Right hindlimb (tissue), 1 donor: ENCODE measurements around the gene MXD1.

Experiments used
- DNase-seq: peaks from one replicate; pipeline ENCODE4 v3.0.0-alpha.2; 2018

The MXD1 gene

DNA sequence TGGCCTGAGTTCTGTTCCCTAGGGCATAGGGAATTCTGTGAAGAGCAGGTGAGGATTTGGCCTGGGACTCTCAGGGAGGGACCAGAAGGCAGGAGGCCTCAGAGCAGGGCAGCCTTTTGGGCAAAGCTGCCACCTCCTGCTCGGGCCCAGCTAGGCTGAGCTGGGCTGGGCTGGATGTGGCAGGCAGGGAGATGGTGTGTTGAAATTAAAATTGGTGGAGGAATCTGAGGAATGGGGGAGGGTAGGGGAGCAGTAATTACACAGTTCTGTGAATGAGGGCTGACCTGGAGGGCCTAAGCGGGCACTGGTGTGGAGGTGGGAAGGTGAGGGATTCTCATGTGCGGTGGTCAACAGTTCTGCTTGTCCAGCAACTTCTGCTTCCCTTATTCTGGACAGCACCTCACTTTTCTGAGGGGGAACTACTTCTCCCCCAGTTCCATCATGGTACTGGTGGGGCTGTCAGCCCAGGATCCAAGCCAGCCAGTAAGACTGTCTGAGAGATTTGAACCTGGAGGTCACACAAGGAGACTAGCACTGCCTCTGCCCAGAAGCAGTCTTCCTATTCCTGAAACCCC is 68.6 kb downstream of the MXD1 start:
- DNase-seq: no peak

DNA sequence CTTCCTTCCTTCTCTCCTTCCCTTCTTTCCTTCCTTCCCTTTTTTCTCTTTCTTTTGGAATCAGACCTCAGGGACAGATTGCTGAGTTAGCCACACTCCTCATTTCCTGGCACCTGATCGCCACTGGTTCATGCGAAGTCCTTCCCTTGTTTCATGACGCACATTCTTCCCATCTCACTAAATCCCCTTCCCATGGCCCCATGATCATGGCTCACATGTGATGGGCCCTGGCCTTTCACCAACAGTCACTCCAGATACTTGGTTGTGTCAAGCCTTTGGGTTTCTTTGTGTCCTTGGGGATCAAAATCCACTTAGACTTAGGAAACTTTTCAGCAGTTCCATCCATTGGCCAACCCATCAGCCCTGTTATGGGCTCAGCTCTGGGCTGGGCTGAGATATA is 70.3 kb downstream of the MXD1 start:
- DNase-seq: no peak

DNA sequence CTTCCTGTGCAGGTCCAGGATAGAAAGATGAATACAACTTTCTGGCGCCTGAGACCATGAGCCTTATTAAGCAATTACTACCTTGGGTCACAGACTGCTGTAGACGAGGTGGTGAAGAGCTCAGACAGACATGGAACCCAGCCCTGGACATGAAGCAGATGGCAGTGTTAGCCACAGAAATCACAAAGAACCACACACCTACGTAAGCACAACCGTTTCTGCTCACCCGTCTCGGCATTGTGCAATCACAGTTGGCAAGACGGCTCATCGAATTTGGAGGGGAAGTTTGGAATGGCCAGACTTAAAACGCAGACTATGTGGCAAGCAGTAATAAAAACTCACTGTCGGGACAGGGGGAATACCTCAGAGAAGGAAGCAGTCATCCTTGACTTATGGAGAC is 70.8 kb downstream of the MXD1 start:
- DNase-seq: no peak

DNA sequence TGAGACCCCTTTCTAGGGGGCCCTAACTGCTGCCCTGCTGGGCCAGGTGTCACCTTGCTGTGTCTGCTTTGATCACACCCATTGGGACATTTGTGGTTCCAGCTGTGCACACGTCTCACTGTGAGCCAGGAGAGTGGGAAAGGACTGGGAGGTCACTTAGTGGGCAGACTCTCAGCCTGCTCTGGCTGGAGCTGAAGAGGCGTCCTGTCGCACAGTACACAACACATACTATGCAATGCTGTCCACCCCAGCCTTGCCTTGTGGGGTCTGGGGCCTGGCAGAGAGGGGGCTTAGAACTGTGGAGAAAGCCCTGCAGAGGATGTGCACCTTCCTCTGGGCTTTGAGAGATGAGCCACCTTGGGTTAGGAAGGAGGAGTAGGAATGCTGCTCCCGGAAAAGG is 71.8 kb downstream of the MXD1 start:
- DNase-seq: no peak

DNA sequence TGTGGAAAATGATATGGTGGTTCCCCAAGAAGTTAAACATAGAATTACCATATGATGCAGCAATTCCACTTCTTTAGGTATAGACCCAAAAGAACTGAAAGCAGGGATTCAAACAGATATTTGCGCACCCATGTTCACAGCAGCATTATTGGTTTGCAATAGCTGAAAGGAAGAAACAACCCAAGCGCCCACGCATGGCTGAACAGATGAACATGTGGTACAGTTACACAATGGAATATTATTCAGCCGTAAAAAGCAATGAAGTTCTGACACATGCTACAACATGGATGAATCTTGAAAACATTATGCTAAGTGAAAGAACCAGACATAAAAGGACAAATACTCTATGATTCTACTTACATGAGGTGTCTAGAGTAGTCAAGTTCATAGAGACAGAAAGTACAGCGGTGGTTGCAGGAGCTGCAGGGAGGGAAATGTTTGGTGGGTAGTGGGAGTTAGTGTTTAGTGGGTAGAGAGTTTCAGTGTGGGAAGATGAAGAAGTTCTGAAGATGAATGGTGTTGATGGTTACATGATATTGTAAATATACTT is 73.3 kb downstream of the MXD1 start:
- DNase-seq: no peak

DNA sequence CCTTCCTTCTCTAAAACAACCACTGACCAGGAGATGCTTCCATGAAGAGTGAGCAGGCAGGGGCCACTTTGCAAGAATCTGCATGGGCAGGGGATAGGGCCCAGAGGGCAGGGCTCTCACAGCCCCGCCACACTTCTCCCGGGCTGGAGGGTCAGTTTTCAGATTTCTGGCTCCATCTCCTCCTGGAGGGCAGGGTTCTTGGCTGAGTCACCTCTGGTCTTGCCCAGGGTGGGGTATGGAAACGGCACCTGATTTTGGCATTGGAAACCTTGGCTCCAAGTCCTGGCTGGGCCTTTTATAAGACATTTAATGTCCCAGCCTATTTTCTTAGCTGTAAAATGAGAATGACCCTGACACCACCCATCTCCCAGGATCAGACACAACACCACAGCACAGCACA is 74.1 kb downstream of the MXD1 start:
- no peak for DNase-seq

DNA sequence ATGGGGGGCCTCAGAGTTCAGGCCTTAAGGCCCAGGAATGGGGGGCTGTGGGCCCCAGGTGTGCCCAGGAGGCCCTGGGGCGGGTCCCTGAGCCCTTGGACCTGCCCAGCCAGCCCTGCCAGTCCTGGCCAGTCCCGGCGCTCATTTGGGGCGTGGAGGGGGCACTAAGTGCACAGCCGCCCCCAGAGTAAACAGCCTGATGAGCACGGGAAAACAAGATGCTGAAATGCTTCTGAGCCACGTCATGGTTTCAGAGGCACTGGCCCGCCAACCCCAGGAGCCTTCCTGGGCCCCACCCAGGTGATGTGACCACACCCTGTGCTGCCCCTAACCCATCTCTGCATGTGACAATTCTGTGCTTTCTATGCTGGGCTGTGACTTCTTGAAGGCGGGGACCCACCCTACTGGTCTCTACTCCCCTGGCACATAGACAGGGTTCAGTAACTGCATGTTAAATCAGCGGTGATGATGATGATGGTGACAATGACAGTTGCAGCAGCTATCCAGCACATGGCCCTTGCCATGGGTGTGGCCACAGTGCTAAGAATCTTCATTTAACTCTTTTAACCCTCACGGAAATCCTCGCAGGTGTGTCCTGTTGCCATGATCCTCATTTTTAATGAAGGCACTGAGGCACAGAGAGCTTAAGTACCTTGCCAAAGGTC is 74.7 kb downstream of the MXD1 start:
- no peak for DNase-seq
